Neural cell (in vitro differentiated cells): ENCODE results near the gene RCSD1. TPM values are rescaled to one million over a fixed set of nuclear protein-coding genes. Genes with fewer than 3 reads are reported as not detected.

Source experiments
- H2AFZ ChIP-seq: fragments of 200-600, 300-800 bp; sonication (generic), shearing (Covaris generic); 2 replicates; pipeline ENCODE4 v1.6.0; 2014; ENCODE audit warnings: low read depth, mild to moderate bottlenecking, antibody characterized with exemption, low read length, moderate library complexity
- H3F3A ChIP-seq: fragments of 200-600 bp; shearing (Covaris generic); 2 replicates; pipeline ENCODE4 v1.6.1; 2016; ENCODE audit warnings: mild to moderate bottlenecking, moderate library complexity, mixed read lengths, antibody characterized with exemption, low read length; ENCODE audit not compliant: insufficient read depth, poor library complexity, severe bottlenecking
- H3K27ac ChIP-seq: fragments of 200-600, 300-800 bp; sonication (generic), shearing (Covaris generic); 2 replicates; pipeline ENCODE4 v1.5.1; 2014; ENCODE audit warnings: mild to moderate bottlenecking, low read length, moderate library complexity
- H3K27me3 ChIP-seq: fragments of 300-800, 200-600 bp; sonication (generic), shearing (Covaris generic); 2 replicates; pipeline ENCODE4 v1.6.0; 2014; ENCODE audit warnings: mild to moderate bottlenecking, low read depth, low read length, moderate library complexity; ENCODE audit not compliant: insufficient read depth
- H3K36me3 ChIP-seq: fragments of 300-800, 200-600 bp; sonication (generic), shearing (Covaris generic); 2 replicates; pipeline ENCODE4 v1.5.1; 2014; ENCODE audit warnings: mild to moderate bottlenecking, antibody characterized with exemption, low read length, moderate library complexity; ENCODE audit not compliant: insufficient read depth
- H3K4me2 ChIP-seq: fragments of 300-800, 200-600 bp; sonication (generic), shearing (Covaris generic); 2 replicates; pipeline ENCODE4 v1.6.0; 2014; ENCODE audit warnings: mild to moderate bottlenecking, low read length
- H3K4me3 ChIP-seq: fragments of 300-800, 200-600 bp; sonication (generic), shearing (Covaris generic); 2 replicates; pipeline ENCODE4 v1.5.1; 2014; ENCODE audit warnings: mild to moderate bottlenecking, low read length, moderate library complexity
- H3K79me2 ChIP-seq: fragments of 200-600 bp; shearing (Covaris generic); replicated peaks from 2 replicates; pipeline ENCODE4 v1.6.0; 2014; ENCODE audit warnings: mild to moderate bottlenecking, low read length, moderate library complexity; ENCODE audit not compliant: insufficient read depth
- H3K9ac ChIP-seq: fragments of 300-800, 200-600 bp; sonication (generic), shearing (Covaris generic); 2 replicates; pipeline ENCODE4 v1.6.1; 2016; ENCODE audit warnings: mild to moderate bottlenecking, low read length, mixed read lengths
- H3K9me2 ChIP-seq: fragments of 200-600 bp; shearing (Covaris generic); 2 replicates; pipeline ENCODE4 v1.6.1; 2016; ENCODE audit warnings: mild to moderate bottlenecking, low read length, mixed read lengths; ENCODE audit not compliant: insufficient read depth
- H3K9me3 ChIP-seq: fragments of 200-600, 300-800 bp; sonication (generic), shearing (Covaris generic); 2 replicates; pipeline ENCODE4 v1.6.1; 2016; ENCODE audit warnings: mild to moderate bottlenecking, mixed run types, low read length, moderate library complexity, mixed read lengths
- H4K20me1 ChIP-seq: fragments of 200-600 bp; shearing (Covaris generic); 2 replicates; pipeline ENCODE4 v1.6.1; 2016; ENCODE audit warnings: mild to moderate bottlenecking, mixed run types; ENCODE audit not compliant: insufficient read depth
- CTCF ChIP-seq: fragments of 450-650 bp; IDR thresholded peaks from 2 replicates; pipeline ENCODE4 v1.5.1; 2014; ENCODE audit warnings: antibody characterized with exemption, mild to moderate bottlenecking, moderate library complexity; ENCODE audit not compliant: poor library complexity, severe bottlenecking
- EP300 ChIP-seq: fragments of 450-650 bp; conservative IDR thresholded peaks from 2 replicates; pipeline ENCODE4 v1.6.1; 2014; ENCODE audit warnings: antibody characterized with exemption, mild to moderate bottlenecking, moderate library complexity; ENCODE audit not compliant: poor library complexity, severe bottlenecking
- EZH2 ChIP-seq: fragments of 200-600, 300-800 bp; shearing (Covaris generic), sonication (generic); IDR thresholded peaks from 2 replicates; pipeline ENCODE4 v1.6.1; 2014; ENCODE audit warnings: antibody characterized with exemption, low read length, borderline replicate concordance, mild to moderate bottlenecking; ENCODE audit not compliant: insufficient read depth, poor library complexity, severe bottlenecking
- MXI1 ChIP-seq: fragments of 450-650 bp; conservative IDR thresholded peaks from 2 replicates; pipeline ENCODE4 v1.6.1; 2014; ENCODE audit warnings: antibody characterized with exemption, mild to moderate bottlenecking; ENCODE audit not compliant: poor library complexity, severe bottlenecking
- POLR2AphosphoS5 ChIP-seq: IDR thresholded peaks from 2 replicates; pipeline ENCODE4 v1.6.1; 2012
- RAD21 ChIP-seq: fragments of 450-650 bp; conservative IDR thresholded peaks from 2 replicates; pipeline ENCODE4 v1.6.1; 2014; ENCODE audit warnings: antibody characterized with exemption, mild to moderate bottlenecking, moderate library complexity
- REST ChIP-seq: IDR thresholded peaks from 2 replicates; pipeline ENCODE4 v1.6.1; 2012; ENCODE audit warnings: borderline replicate concordance
- SMC3 ChIP-seq: fragments of 450-650 bp; conservative IDR thresholded peaks from 2 replicates; pipeline ENCODE4 v1.6.1; 2014; ENCODE audit warnings: antibody characterized with exemption, mild to moderate bottlenecking, moderate library complexity; ENCODE audit not compliant: poor library complexity
- TAF1 ChIP-seq: IDR thresholded peaks from 2 replicates; pipeline ENCODE4 v1.6.1; 2012; ENCODE audit warnings: low read depth
- polyA plus RNA-seq: library from polyadenylated mRNA; depleted of rRNA; stranded (reverse); fragments of >200 nt; gene quantifications from 2 replicates; pipeline ENCODE4 v1.2.3, GENCODE V29; 2014

Gene RCSD1
- polyA plus RNA-seq, 1 donor from 2014 or later: not detected

- Histone ChIP-seq H3K4me3 (no peak overlapping the region), H3K27ac (no peak overlapping the region), H3K36me3 (no peaks in the 10 kb centered on the region), H3F3A (no peaks in the 10 kb centered on the region), H3K9ac (no peak overlapping the region), H2AFZ (no peak overlapping the region), H3K9me3 (no peaks in the 10 kb centered on the region), H3K9me2 (no peaks in the 10 kb centered on the region), H3K27me3 (no peaks in the 10 kb centered on the region), H3K4me2 (no peak overlapping the region), H3K79me2 (no peaks in the 10 kb centered on the region), H4K20me1 (no peaks in the 10 kb centered on the region)
- TF ChIP-seq CTCF: no peak
- TF ChIP-seq EZH2: no peak
- no peak for TF ChIP-seq RAD21
- no peak for TF ChIP-seq TAF1
- TF ChIP-seq MXI1: no peak
- TF ChIP-seq POLR2AphosphoS5: no peak
- no peak for TF ChIP-seq REST
- TF ChIP-seq EP300: no peak
- no peak for TF ChIP-seq SMC3
Observed at GRCh38 chr1:167645140-167645541, 15.1 kb downstream of the RCSD1 start.

- Histone ChIP-seq H3K9ac (no peak overlapping the region), H2AFZ (no peak overlapping the region), H3K9me2 (no peaks in the 10 kb centered on the region), H3K4me2 (no peak overlapping the region), H4K20me1 (no peaks in the 10 kb centered on the region), H3K79me2 (no peaks in the 10 kb centered on the region), H3F3A (no peaks in the 10 kb centered on the region), H3K9me3 (no peaks in the 10 kb centered on the region), H3K4me3 (no peak overlapping the region), H3K27me3 (no peaks in the 10 kb centered on the region), H3K36me3 (no peaks in the 10 kb centered on the region), H3K27ac (no peak overlapping the region)
- TF ChIP-seq MXI1: no peak
- TF ChIP-seq EZH2: no peak
- TF ChIP-seq RAD21: no peak
- TF ChIP-seq TAF1: no peak
- TF ChIP-seq CTCF: no peak
- TF ChIP-seq POLR2AphosphoS5: no peak
- TF ChIP-seq EP300: no peak
- TF ChIP-seq REST: no peak
- TF ChIP-seq SMC3: no peak
Observed at GRCh38 chr1:167645625-167646414, 15.8 kb downstream of the RCSD1 start.
